Gastroesophageal sphincter (tissue), 3 donors: Measurements from ENCODE around the gene PARN.

Experiments
- CTCF ChIP-seq, 4 experiments: fragments of 200-600 bp in 2 of 4; fragments of 450-650 bp in 2 of 4; sonication (generic) in 1 of 4; IDR thresholded peaks; one replicate each; pipeline ENCODE4 v1.5.1; 2017 to 2019; ENCODE audit warnings: antibody characterized with exemption in 4 of 4, mild to moderate bottlenecking in 2 of 4, moderate library complexity in 2 of 4
- EP300 ChIP-seq: sonication (generic); formaldehyde crosslinking; IDR thresholded peaks from one replicate; pipeline ENCODE4 v1.6.1; 2017; ENCODE audit warnings: antibody characterized with exemption, mild to moderate bottlenecking
- POLR2A ChIP-seq, 2 donors: fragments of 450-650 bp; IDR thresholded peaks; one replicate each; pipeline ENCODE4 v1.6.1; 2017; ENCODE audit warnings: antibody characterized with exemption in 2 of 2, mild to moderate bottlenecking in 2 of 2, moderate library complexity in 1 of 2
- POLR2AphosphoS5 ChIP-seq: sonication (generic); formaldehyde crosslinking; IDR thresholded peaks from one replicate; pipeline ENCODE4 v1.6.1; 2017; ENCODE audit warnings: antibody characterized with exemption

GRCh38 chr16:14606102-14606501 is 24.0 kb downstream of the PARN start:
- TF ChIP-seq CTCF (IDR thresholded peaks at IDR 0.05) (no peak), EP300 (no peak), POLR2AphosphoS5 (no peak), POLR2A (IDR thresholded peaks at IDR 0.05) (no peak)
